ENCODE measurements around the gene KPNB1.

Gene KPNB1

GRCh38 chr17:47636273-47637030 is 13.3 kb upstream of the KPNB1 start:
- no peak for DNase-seq (ENCODE audit: low read depth in 4 of 4, low spot score in 1 of 4)

GRCh38 chr17:47638903-47639302 is 10.8 kb upstream of the KPNB1 start:
- DNase-seq (ENCODE audit: low read depth in 4 of 4, low spot score in 1 of 4), result no peak

GRCh38 chr17:47640076-47640475 is 9.6 kb upstream of the KPNB1 start:
- DNase-seq (ENCODE audit: low read depth in 4 of 4, low spot score in 1 of 4), result no peak

- DNase-seq (ENCODE audit: low read depth in 4 of 4, low spot score in 1 of 4), result no peak
These were observed 8.5 kb upstream of the KPNB1 start for GRCh38 chr17:47641202-47641601.

- no peak for DNase-seq (ENCODE audit: low read depth in 4 of 4, low spot score in 1 of 4)
These were observed 6.6 kb upstream of the KPNB1 start for GRCh38 chr17:47643116-47643515.

GRCh38 chr17:47644324-47644723 is 5.4 kb upstream of the KPNB1 start:
- DNase-seq (ENCODE audit: low read depth in 4 of 4, low spot score in 1 of 4), result no peak

GRCh38 chr17:47649972-47650524 is 329 bp downstream of the KPNB1 start:
- DNase-seq (ENCODE audit: low read depth in 4 of 4, low spot score in 1 of 4), result peak in 1 of 4 experiments; percentile 18

- DNase-seq (ENCODE audit: low read depth in 4 of 4, low spot score in 1 of 4), result peak; percentile 85 to 93 (median 88)
These were observed 1.1 kb downstream of the KPNB1 start for GRCh38 chr17:47650525-47651522.

- DNase-seq (ENCODE audit: low read depth in 4 of 4, low spot score in 1 of 4), result no peak
These were observed 2.0 kb downstream of the KPNB1 start for GRCh38 chr17:47651704-47652103.

- no peak for DNase-seq (ENCODE audit: low read depth in 4 of 4, low spot score in 1 of 4)
These were observed 2.9 kb downstream of the KPNB1 start for GRCh38 chr17:47652570-47652969.

GRCh38 chr17:47653442-47653841 is 3.7 kb downstream of the KPNB1 start:
- no peak for DNase-seq (ENCODE audit: low read depth in 4 of 4, low spot score in 1 of 4)

GRCh38 chr17:47654991-47655390 is 5.3 kb downstream of the KPNB1 start:
- DNase-seq (ENCODE audit: low read depth in 4 of 4, low spot score in 1 of 4), result no peak

GRCh38 chr17:47660064-47660492 is 10.4 kb downstream of the KPNB1 start:
- DNase-seq (ENCODE audit: low read depth in 4 of 4, low spot score in 1 of 4), result no peak

- DNase-seq (ENCODE audit: low read depth in 4 of 4, low spot score in 1 of 4), result peak; percentile 27 to 36 (median 32)
These were observed 14.3 kb downstream of the KPNB1 start for GRCh38 chr17:47663912-47664623.

- no peak for DNase-seq (ENCODE audit: low read depth in 4 of 4, low spot score in 1 of 4)
These were observed 14.9 kb downstream of the KPNB1 start for GRCh38 chr17:47664624-47664941.

- no peak for DNase-seq (ENCODE audit: low read depth in 4 of 4, low spot score in 1 of 4)
These were observed 15.9 kb downstream of the KPNB1 start for GRCh38 chr17:47665655-47666054.

- no peak for DNase-seq (ENCODE audit: low read depth in 4 of 4, low spot score in 1 of 4)
These were observed 19.4 kb downstream of the KPNB1 start for GRCh38 chr17:47669081-47669480.

GRCh38 chr17:47670064-47670463 is 20.3 kb downstream of the KPNB1 start:
- no peak for DNase-seq (ENCODE audit: low read depth in 4 of 4, low spot score in 1 of 4)

- no peak for DNase-seq (ENCODE audit: low read depth in 4 of 4, low spot score in 1 of 4)
These were observed 24.8 kb downstream of the KPNB1 start for GRCh38 chr17:47674499-47674898.

- DNase-seq (ENCODE audit: low read depth in 4 of 4, low spot score in 1 of 4), result no peak
These were observed 25.9 kb downstream of the KPNB1 start for GRCh38 chr17:47675380-47676198.

- DNase-seq (ENCODE audit: low read depth in 4 of 4, low spot score in 1 of 4), result no peak
These were observed 26.4 kb downstream of the KPNB1 start for GRCh38 chr17:47676199-47676472.
